AG08396 (cell line): Measurements from ENCODE around the gene PLXNB2.

Experiments used
- DNase-seq: peaks from one replicate; pipeline ENCODE4 v3.0.0; 2012; ENCODE audit warnings: low spot score, mixed read lengths

The PLXNB2 gene

GRCh38 chr22:50227579-50228215 lies 79.7 kb downstream of the PLXNB2 start:
- no peak for DNase-seq

DNA sequence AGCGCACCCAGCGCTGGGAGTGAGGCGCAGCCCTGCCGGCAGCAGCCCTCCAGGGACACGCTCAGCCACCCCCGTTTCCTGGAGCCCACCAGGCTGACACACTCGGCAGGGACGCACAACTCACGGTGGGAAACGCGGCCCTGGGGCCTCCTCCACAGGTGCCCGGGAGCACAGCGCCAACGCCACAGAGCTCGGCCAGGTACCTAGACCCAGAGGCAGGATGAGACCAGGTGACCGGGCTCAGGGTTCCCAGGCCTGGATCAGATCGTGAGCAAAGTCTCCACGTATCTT lies 80.6 kb downstream of the PLXNB2 start:
- DNase-seq, result no peak

- no peak for DNase-seq
Observed at GRCh38 chr22:50226063-50226874, 81.2 kb downstream of the PLXNB2 start.

DNA sequence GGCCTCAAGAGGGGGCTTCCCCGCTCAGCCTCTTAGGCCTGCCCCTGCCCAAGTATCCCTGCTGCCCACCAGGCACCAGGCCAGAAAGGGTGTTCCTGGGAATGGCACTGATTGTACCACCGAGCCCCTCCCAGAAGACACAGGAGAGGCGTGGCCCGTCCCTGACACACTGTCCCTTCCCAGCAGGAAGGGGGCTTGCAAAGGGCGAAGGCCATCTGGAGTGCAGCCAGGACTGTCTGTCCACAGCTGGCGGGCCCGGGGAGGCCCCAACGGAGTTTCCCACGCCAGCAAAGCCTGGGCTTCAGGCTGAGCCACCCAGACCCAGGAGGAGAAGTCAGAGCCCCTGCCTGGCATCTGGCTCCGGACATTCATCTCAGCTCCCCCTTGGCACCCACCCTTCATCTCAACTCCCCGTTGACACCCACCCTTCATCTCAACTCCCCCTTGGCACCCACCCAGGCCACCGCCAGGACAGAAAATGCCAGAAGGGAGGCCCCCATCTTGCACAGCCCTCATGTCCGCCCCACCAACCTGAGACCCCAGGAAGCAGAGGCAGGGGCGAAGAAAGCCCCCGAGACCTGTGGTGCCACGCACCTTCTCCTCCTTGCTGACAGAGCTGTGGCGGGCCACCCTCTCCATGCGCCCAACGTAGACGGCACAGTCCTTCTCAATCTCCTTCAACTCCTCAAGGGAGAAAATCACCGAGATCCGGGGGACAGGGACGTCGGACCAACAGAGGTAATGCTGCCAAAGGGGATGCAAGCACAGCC lies 82.1 kb downstream of the PLXNB2 start:
- no peak for DNase-seq
